A549 (cell line): ENCODE results near the gene CYSLTR2.

Source experiments
- CEBPB ChIP-seq, 2 experiments: fragments of >200 bp in 1 of 2; sonication (Bioruptor Twin) in 1 of 2; formaldehyde crosslinking in 1 of 2; IDR thresholded peaks; 2 replicates each; pipeline ENCODE4 v1.6.1; 2012 to 2016
- EP300 ChIP-seq, 2 experiments: fragments of >200 bp; sonication (Bioruptor Twin); formaldehyde crosslinking; IDR thresholded peaks; 2 replicates in 1 of 2; 3 replicates in 1 of 2; pipeline ENCODE4 v1.6.1; 2016 to 2017
- ESRRA ChIP-seq: fragments of 150-350 bp; IDR thresholded peaks from 2 replicates; pipeline ENCODE4 v1.6.1; 2014; ENCODE audit warnings: mild to moderate bottlenecking, low read length, borderline replicate concordance
- MAFK ChIP-seq: fragments of 450-650 bp; IDR thresholded peaks from 2 replicates; pipeline ENCODE4 v1.6.1; 2014; ENCODE audit not compliant: partially characterized antibody
- MAX ChIP-seq: IDR thresholded peaks from 2 replicates; pipeline ENCODE4 v1.6.1; 2012
- POLR2A ChIP-seq: IDR thresholded peaks from 2 replicates; pipeline ENCODE4 v1.6.1; 2012; ENCODE audit warnings: mild to moderate bottlenecking, low read length
- RAD21 ChIP-seq, 2 experiments: fragments of >200 bp in 1 of 2; sonication (Bioruptor Twin) in 1 of 2; formaldehyde crosslinking in 1 of 2; IDR thresholded peaks in 1 of 2; conservative IDR thresholded peaks in 1 of 2; 2 replicates in 1 of 2; 3 replicates in 1 of 2; pipeline ENCODE4 v1.6.1; 2012 to 2018; ENCODE audit warnings: inconsistent platforms in 1 of 2
- SREBF2 ChIP-seq: fragments of 450-650 bp; IDR thresholded peaks from 2 replicates; pipeline ENCODE4 v1.6.1; 2014; ENCODE audit warnings: mild to moderate bottlenecking, moderate library complexity
- TF ChIP-seq, protein P1 (sequence below): fragments of >200 bp; sonication (Bioruptor Twin); formaldehyde crosslinking; IDR thresholded peaks from 3 replicates; pipeline ENCODE4 v1.5.1; 2016

DNA sequence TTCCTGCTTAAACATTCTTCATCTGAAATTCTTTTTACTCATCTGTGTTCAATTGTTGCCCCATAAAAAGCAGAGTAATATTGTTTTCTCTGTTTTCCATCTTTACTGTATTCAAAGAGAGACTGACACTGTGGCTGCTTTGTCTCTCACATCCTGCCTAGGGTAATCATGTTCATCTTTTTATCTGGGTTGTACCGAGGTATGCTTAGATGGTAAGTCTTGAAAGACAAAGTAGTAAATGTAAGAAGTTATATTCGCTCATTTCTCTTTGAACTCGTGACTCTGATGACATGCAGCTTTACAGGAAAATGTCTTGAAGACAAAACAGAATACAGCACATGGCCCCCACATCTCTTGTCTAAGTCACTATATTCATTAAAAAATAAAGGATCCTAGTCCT lies 20.0 kb upstream of the CYSLTR2 start:
- TF ChIP-seq, protein P1, sequence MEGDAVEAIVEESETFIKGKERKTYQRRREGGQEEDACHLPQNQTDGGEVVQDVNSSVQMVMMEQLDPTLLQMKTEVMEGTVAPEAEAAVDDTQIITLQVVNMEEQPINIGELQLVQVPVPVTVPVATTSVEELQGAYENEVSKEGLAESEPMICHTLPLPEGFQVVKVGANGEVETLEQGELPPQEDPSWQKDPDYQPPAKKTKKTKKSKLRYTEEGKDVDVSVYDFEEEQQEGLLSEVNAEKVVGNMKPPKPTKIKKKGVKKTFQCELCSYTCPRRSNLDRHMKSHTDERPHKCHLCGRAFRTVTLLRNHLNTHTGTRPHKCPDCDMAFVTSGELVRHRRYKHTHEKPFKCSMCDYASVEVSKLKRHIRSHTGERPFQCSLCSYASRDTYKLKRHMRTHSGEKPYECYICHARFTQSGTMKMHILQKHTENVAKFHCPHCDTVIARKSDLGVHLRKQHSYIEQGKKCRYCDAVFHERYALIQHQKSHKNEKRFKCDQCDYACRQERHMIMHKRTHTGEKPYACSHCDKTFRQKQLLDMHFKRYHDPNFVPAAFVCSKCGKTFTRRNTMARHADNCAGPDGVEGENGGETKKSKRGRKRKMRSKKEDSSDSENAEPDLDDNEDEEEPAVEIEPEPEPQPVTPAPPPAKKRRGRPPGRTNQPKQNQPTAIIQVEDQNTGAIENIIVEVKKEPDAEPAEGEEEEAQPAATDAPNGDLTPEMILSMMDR = no peak
- no peak for TF ChIP-seq CEBPB (IDR thresholded peaks at IDR 0.05)
- no peak for TF ChIP-seq POLR2A
- TF ChIP-seq SREBF2 = no peak
- TF ChIP-seq MAX = no peak
- no peak for TF ChIP-seq EP300 (IDR thresholded peaks at IDR 0.05)
- TF ChIP-seq ESRRA = no peak
- TF ChIP-seq MAFK = no peak
- no peak for TF ChIP-seq RAD21 (conservative IDR thresholded peaks at IDR 0.05 in 1 of 2, IDR thresholded peaks at IDR 0.05 in 1 of 2)
